ACC112 (cell line): ENCODE measurements around the gene POLR3A.

Experiments
- H2AFZ ChIP-seq: fragments of 200-600 bp; sonication (generic); one replicate; pipeline ENCODE4 v1.6.0; 2017; ENCODE audit warnings: antibody characterized with exemption, low read length; ENCODE audit not compliant: unreplicated experiment
- H3K27ac ChIP-seq: fragments of 200-600 bp; sonication (generic); 2 replicates; pipeline ENCODE4 v1.5.1; 2014; ENCODE audit warnings: low read depth, mild to moderate bottlenecking, antibody characterized with exemption, low read length, moderate library complexity
- H3K27me3 ChIP-seq: fragments of 200-600 bp; sonication (generic); 2 replicates; pipeline ENCODE4 v1.6.1; 2014; ENCODE audit warnings: mild to moderate bottlenecking, antibody characterized with exemption, low read length, moderate library complexity, mixed read lengths; ENCODE audit not compliant: insufficient read depth
- H3K36me3 ChIP-seq: fragments of 200-600 bp; sonication (generic); 2 replicates; pipeline ENCODE4 v1.6.1; 2016; ENCODE audit warnings: mild to moderate bottlenecking, antibody characterized with exemption, low read length, moderate library complexity, mixed read lengths; ENCODE audit not compliant: insufficient read depth
- H3K4me1 ChIP-seq: fragments of 200-600 bp; sonication (generic); one replicate; pipeline ENCODE4 v1.6.1; 2016; ENCODE audit warnings: low read length, mixed read lengths; ENCODE audit not compliant: insufficient read depth, unreplicated experiment, control insufficient read depth
- H3K4me3 ChIP-seq: fragments of 200-600 bp; sonication (generic); 2 replicates; pipeline ENCODE4 v1.5.1; 2014; ENCODE audit warnings: mild to moderate bottlenecking, low read depth, low read length
- H3K79me2 ChIP-seq: fragments of 200-600 bp; sonication (generic); one replicate; pipeline ENCODE4 v1.6.0; 2016; ENCODE audit warnings: low read length; ENCODE audit not compliant: control insufficient read depth, unreplicated experiment, insufficient read depth

Gene POLR3A

DNA sequence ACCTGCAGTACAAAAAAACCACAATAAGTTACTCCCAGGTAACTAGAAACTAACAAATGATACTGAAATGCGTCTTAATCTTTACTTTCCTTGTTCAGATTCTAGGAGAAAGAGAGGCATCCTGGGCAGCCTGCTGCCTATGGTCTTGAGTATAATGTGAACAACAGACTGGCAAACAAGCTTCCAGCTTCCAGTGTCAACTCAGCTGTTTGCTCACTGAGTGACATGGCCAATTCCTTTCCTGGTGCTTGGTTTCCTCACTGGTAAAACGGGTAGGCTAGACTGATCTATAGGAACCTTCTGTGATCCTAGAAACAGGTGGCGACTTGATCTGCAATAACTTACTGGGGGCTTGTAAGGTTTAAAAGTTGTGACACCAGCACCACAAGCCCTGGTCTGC is 10.1 kb downstream of the POLR3A start:
- Histone ChIP-seq H3K79me2 (no peaks in the 10 kb centered on the region), H3K27me3 (no peaks in the 10 kb centered on the region), H3K4me3 (no peak overlapping the region), H3K36me3 (peaks cover 50% of the 10 kb centered on the region), H3K27ac (no peak overlapping the region), H3K4me1 (no peaks in the 10 kb centered on the region), H2AFZ (no peak overlapping the region)

DNA sequence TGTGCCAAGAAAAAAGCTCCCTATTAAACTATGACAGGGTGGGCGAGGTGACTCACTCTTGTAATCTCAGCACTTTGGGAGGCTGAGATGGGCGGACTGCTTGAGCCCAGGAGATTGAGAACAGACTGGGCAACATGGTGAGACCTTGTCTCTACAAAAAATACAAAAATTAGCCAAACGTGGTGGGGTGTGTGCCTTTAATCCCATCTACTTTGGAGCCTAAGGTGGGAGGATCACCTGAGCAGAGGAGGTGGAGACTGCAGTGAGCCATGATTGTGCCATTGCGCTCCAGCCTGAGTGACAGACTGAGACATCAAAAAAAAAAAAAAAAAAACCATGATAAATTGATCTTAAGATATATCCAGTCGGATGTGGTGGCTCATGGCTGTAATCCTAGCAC is 11.5 kb downstream of the POLR3A start:
- Histone ChIP-seq H3K27ac (no peak overlapping the region), H2AFZ (no peak overlapping the region), H3K4me1 (no peaks in the 10 kb centered on the region), H3K27me3 (no peaks in the 10 kb centered on the region), H3K79me2 (no peaks in the 10 kb centered on the region), H3K4me3 (no peak overlapping the region), H3K36me3 (peaks cover 52% of the 10 kb centered on the region)

DNA sequence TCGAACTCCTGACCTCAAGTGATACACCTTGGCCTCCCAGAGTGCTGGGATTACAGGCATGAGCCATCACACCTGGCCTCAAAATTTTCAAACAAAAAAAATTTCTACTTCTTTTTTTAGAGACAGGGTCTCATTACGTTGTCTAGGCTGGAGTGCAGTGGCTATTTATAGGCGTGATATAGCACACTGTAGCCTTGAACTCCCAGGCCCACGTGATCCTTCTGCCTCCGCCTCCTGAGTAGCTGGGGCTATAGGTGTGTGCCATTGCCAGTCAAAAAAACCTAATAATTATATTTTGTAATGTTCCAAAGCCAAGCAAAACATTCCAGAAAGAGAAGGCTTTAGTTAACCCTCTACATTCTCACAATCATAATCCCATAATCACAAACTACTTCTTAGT is 13.8 kb downstream of the POLR3A start:
- Histone ChIP-seq H3K27ac (no peak overlapping the region), H3K4me1 (no peaks in the 10 kb centered on the region), H3K36me3 (peaks cover 47% of the 10 kb centered on the region), H3K4me3 (no peak overlapping the region), H2AFZ (no peak overlapping the region), H3K27me3 (no peaks in the 10 kb centered on the region), H3K79me2 (no peaks in the 10 kb centered on the region)

DNA sequence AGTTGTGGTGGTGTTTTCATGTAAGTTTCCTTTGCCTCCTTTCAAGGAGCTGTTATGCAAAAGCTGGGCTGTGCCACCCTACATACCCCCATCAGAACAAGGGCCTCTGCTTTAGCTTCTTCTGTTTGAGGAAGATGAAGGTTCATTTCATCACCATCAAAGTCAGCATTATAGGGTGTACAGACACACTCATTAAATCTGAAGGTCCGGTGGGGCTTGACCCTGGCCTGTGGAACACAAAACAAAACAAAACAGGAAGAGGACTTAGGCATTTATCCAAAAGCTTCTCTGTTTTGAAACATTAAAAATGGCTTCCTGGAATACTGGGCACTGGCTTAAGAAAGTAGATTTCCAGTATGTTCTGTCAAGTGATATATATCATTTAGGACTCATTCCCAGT is 15.8 kb downstream of the POLR3A start:
- Histone ChIP-seq H2AFZ (no peak overlapping the region), H3K4me1 (no peaks in the 10 kb centered on the region), H3K36me3 (peaks cover 52% of the 10 kb centered on the region), H3K27ac (no peak overlapping the region), H3K4me3 (no peak overlapping the region), H3K27me3 (no peaks in the 10 kb centered on the region), H3K79me2 (no peaks in the 10 kb centered on the region)

DNA sequence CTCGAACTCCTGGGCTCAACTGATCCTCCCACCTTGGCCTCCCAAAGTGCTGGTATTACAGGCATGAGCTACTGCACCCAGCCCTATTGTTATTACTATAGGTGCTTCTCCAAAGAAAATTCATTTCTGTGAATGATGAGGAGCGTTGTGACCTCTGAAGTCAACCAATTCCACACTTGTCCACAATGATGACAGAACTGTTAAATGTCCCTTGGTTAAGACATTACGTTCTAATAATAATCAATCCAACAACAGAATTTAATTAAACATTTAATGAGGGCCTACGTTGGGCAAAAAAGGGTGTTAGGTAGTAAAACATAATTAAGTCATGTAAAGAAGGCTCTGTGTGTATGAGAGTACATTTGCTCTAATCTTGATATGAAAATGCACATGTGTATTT is 18.2 kb downstream of the POLR3A start:
- H3K79me2 ChIP-seq: no peaks in the 10 kb centered on the region
- no peak overlapping the region for H3K27ac ChIP-seq
- H3K27me3 ChIP-seq: no peaks in the 10 kb centered on the region
- no peak overlapping the region for H2AFZ ChIP-seq
- no peak overlapping the region for H3K4me3 ChIP-seq
- peaks cover 59% of the 10 kb centered on the region for H3K36me3 ChIP-seq
- no peaks in the 10 kb centered on the region for H3K4me1 ChIP-seq

DNA sequence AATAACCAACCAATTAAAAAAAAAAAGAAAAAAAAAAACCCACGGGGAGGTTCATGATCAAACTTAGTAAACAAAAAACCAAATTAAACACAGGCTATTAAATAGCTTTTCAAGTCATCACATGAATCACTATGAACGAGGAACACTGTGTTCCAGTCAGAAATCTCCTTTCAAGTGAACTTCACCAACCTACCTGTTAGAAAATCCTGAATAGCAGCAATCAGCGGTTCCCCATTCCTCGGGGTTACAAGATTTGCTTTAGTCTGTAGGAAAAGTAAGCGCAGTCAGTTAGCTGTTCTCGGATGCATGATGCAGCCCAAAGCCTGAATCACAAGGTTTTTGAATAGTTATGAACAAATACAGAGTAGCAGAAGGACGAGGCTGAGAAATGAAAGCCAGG is 19.0 kb downstream of the POLR3A start:
- no peak overlapping the region for H3K4me3 ChIP-seq
- H3K36me3 ChIP-seq: peaks cover 53% of the 10 kb centered on the region; the same call in 1 of the 2 replicates
- H3K27me3 ChIP-seq: no peaks in the 10 kb centered on the region
- H3K4me1 ChIP-seq: no peaks in the 10 kb centered on the region
- no peak overlapping the region for H2AFZ ChIP-seq
- no peak overlapping the region for H3K27ac ChIP-seq
- H3K79me2 ChIP-seq: no peaks in the 10 kb centered on the region

DNA sequence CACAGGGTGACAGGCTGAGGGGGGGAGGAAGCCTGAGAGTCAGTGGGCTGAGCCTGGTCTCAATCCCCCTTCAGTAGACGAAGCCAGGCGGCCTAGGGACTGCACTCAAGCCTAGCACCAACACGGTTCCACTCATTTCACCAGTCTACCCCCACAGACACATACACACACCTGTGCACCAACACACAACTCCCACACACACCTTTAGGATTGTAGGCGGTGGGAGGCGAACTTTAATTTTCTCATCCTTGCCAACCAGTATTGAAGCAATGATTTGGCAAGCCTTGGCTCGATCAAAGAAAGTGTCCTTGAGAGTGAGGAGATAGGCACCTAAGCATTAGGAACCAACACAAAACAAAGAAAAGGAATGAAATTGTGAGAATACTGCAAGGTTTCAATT is 19.7 kb downstream of the POLR3A start:
- peaks cover 49% of the 10 kb centered on the region; the same call in 1 of the 2 replicates for H3K36me3 ChIP-seq
- H3K27me3 ChIP-seq: no peaks in the 10 kb centered on the region
- H3K27ac ChIP-seq: no peak overlapping the region
- no peaks in the 10 kb centered on the region for H3K79me2 ChIP-seq
- H2AFZ ChIP-seq: no peak overlapping the region
- no peaks in the 10 kb centered on the region for H3K4me1 ChIP-seq
- H3K4me3 ChIP-seq: no peak overlapping the region

DNA sequence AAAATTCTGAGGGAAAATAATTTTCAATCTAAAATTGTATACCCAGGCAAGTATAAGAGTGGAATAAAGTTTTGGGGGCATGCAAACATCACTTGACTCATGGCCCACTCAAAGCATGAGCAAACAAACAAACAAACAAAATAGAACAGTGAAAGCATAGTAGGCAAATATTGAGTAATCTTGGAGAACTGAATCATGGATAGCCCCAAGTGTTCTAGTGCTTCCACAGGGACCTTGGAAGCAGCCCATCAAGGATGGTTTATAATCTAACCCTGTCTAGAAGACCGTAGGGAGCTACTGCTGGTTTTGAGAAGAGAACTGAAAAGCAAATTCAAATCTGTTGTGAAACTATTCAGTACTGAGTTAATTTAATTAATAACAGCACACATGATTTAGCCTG is 22.1 kb downstream of the POLR3A start:
- H3K27me3 ChIP-seq: no peaks in the 10 kb centered on the region

DNA sequence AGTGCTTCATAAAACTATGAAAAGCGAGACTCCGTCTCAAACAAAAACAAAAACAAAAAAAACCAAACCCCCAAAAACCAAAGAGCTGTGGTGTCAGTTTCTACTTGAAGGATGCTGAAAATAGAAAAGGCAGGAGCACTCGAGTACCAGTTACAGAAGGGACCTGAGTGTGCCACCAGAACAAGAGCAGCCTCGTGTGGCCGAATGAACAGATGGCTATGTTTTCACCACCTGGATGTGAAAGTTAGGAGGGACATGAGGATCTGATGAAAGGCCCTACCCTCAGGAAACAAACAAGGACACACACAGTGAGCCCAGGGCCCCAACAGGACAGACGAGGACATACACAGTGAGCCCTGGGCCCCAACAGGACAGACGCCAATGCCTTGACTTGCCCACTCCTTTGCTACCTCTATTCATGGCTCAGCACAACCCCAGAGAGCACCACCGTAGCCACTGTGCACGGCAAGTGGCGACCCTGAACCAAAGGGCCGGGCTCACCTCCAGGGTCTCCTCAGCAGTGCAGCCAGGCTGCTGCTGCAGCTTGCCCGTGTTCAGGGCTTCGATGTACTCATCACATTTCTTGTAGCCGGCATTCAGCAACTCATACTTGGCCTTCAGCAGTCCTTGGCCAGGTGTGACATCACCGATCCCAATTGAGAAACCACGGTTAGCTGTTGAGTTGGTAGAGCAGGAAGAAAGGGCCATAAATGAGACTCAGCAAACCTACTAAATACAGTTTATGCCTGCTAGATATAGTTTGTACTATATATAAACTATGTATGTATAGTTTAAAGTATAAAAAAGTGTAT is 24.9 kb downstream of the POLR3A start:
- Histone ChIP-seq H3K4me3 (no peak overlapping the region), H3K79me2 (no peaks in the 10 kb centered on the region), H3K4me1 (no peaks in the 10 kb centered on the region), H3K36me3 (peaks cover 51% of the 10 kb centered on the region), H3K27me3 (no peaks in the 10 kb centered on the region), H2AFZ (no peak overlapping the region), H3K27ac (no peak overlapping the region)

More for the DNA sequence above, 22.1 kb downstream of the POLR3A start:
- H2AFZ ChIP-seq: no peak overlapping the region
- no peak overlapping the region for H3K27ac ChIP-seq
- H3K4me1 ChIP-seq: no peaks in the 10 kb centered on the region
- peaks cover 51% of the 10 kb centered on the region for H3K36me3 ChIP-seq
- H3K79me2 ChIP-seq: no peaks in the 10 kb centered on the region
- no peak overlapping the region for H3K4me3 ChIP-seq

DNA sequence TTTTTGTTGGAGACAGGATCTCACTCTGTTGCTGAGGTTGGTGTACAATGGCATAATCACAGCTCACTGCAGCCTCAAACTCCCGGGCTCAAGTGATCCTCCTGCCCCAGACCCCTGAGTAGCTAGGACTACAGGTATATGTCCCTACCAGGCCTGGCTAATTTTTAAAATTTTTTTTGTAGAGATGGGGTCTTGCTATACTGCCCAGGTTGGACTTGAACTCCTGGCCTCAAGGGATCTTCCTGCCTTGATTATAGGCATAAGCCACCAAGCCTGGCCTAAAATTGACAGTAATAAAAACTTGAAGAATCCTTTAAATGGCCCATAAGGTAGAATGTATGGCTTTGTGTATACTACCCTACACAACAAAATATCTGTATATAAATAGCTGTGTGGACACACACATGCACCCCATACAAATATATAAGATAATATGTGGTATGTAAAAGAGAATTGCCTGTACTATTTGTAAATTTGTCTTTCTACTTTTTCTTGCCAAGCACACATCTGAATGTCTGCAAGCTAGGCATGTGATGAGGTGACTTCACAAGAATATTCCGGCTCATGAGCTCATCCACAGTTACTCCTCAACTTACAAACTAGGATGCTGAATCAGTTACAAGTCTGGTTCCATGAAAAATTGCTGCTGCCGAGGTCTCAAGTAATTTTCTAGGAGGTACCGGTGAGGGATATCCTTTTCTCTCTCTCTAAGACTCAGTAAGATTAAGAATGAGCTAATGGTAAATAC is 26.6 kb downstream of the POLR3A start:
- H3K36me3 ChIP-seq: peaks cover 49% of the 10 kb centered on the region
- H3K4me1 ChIP-seq: no peaks in the 10 kb centered on the region
- H2AFZ ChIP-seq: no peak overlapping the region

More for the DNA sequence above, 26.6 kb downstream of the POLR3A start:
- Histone ChIP-seq H3K79me2 (no peaks in the 10 kb centered on the region), H3K4me3 (no peak overlapping the region), H3K27ac (no peak overlapping the region), H3K27me3 (no peaks in the 10 kb centered on the region)
